Forelimb muscle (tissue), 1 donor: ENCODE data around the gene PSMB9. TPM values are rescaled to one million over a fixed set of nuclear protein-coding genes. Genes with fewer than 3 reads are reported as not detected.
A peak's percentile ranks its signal among the peaks of the same experiment; 100 is the strongest.
"Not testable (repeated sequence)": the region's sequence is repeated elsewhere in the genome, so short reads cannot be mapped to it uniquely, and the experiment has no call there.

Experiments used
- DNase-seq: peaks from one replicate; pipeline ENCODE4 v3.0.0-alpha.2; 2013; ENCODE audit warnings: low read depth
- polyA plus RNA-seq: library from polyadenylated mRNA; unstranded; fragments of 120-200 nt; gene quantifications from one replicate; pipeline ENCODE4 v1.2.1, GENCODE V29; 2013; ENCODE audit not compliant: insufficient read length

PSMB9 gene
- polyA plus RNA-seq, 1 donor: 4.1 TPM

DNA sequence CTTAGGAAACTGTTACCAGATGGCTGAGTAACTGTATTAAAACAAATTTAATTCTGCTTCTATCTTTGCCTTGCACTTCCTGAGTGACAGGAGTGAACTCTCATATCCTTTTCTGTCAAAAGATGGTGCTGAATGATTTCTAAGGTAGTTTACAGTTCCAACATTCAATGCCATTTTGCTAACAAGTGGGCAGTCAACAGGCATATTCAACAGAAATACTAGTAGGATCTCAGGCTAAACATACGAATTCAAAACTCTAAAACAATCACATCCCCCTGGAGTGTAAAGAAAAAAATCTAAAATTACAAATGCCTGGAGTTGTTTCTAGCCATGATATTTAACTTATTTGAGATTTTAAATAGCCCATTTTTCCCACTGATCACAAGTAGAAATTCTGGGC lies 6.7 kb downstream of the PSMB9 start:
- no peak for DNase-seq

DNA sequence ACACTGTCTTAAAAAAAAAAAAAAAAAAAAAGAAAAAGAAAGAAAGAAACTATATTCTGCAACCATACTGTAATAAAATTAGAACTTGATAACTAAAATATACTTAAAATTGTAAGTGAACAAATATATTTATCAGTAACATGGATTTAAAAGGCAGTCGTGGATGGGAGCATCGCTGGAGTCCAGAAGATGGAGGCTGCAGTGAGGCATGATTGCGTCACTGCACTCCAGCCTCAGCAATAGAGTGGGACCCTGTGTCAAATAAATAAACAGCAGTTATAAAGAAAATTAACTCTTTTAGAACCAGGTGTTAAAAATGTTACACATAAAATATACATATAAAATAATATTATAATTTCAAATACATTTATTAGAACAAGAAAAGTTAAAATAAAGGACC lies 8.7 kb downstream of the PSMB9 start:
- no peak for DNase-seq

GRCh38 chr6:32865724-32866443 lies 11.9 kb downstream of the PSMB9 start:
- DNase-seq: no peak

DNA sequence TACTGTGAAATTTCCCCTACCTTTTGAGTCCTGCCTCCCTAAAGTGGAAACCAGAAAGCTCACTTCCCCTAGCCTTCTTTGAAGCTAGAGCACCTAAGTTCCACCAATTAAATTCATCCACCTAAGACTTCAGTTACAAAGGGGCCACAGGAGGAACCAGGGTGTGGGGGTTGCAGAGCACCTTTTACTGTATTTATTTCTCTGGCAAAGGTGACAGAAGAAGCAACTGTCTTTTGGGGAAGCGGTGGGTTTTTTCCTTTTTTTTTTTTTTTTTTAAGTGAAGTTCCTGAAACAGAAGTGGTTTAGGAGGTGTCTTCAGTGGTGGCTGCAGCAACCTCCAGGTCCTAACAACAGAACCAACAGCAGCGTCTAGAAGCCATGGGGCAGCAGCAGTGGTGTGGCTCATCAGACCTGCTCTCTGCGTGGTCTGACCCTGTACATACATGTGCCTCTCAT lies 13.1 kb downstream of the PSMB9 start:
- DNase-seq: no peak

GRCh38 chr6:32867554-32868256 lies 13.7 kb downstream of the PSMB9 start:
- no peak for DNase-seq

DNA sequence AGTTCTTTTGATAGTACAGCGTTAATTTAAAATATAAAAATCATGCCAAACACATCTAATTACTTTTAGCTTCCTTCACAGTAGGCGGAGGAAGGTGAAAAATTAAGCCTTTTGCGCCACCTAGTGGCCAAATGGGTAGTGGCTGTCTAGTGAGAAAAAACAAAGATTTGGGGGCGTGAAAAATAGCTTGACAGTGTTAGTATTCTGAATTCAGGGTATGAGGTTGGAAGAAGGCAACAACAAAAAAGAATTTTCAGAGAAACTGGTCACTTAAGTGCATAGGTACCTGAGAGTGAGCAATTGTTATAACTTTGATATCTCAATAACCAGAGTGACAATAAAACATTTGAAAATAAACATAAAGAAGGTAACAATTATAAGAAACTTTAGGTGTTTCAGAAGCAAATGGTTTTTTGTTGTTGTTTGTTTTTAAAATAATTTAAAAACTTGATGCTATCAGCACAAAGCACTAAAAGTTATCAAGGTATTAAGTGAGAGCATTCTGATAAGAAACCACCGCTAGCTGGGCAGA lies 14.3 kb downstream of the PSMB9 start:
- peak; percentile 61 for DNase-seq

DNA sequence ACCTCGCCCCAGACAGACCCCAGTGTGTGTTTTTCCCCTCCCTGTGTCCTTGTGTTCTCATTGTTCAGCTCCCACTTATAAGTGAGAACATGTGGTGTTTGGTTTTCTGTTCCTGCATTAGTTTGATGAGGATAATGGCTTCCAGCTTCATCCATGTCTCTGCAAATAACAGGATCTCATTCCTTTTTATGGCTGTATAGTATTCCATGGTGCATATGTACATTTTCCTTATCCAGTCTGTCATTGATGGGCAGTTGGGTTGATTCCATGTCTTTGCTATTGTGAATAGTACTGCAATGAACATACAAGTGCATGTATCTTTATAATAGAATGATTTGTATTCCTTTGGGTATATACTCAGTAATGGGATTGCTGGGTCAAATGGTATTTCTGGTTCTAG lies 20.0 kb downstream of the PSMB9 start:
- not testable (repeated sequence) for DNase-seq

DNA sequence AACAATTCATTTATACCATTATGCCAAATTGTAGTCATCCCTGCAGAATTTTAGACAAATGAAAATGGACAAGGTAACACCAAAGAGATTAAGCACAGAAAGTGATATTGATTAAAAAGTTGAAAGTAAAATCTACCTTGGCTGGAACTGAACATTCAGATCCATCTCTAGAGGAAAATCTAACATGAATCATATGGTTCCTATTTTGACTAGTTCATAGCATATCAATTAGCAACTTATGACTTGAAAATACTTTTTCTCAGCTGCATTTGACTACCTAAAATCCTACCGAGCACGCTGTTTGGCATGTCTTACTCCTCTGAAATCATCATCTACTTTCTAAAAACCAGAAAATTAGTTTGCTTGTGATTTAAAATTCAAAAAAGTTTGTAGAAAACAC lies 22.6 kb downstream of the PSMB9 start:
- no peak for DNase-seq

GRCh38 chr6:32879691-32880090 lies 25.7 kb downstream of the PSMB9 start:
- DNase-seq: no peak

DNA sequence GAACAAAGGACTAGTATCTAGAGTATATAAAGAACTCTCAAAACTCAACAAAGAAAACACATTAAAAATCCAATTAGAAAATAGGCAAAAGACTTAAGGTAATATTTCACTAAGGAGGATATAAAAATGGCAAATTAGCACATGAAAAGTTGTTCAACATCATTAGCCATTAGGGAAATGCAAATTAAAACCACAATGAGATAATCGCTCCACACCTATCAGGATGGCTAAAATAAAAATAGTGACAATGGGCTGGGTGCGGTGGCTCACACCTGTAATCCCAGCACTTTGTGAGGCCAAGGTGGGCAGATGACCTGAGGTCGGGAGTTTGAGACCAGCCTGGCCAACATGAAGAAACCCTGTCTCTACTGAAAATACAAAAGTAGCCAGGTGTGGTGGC lies 27.0 kb downstream of the PSMB9 start:
- not testable (repeated sequence) for DNase-seq

GRCh38 chr6:32882879-32883250 lies 28.9 kb downstream of the PSMB9 start:
- no peak for DNase-seq

DNA sequence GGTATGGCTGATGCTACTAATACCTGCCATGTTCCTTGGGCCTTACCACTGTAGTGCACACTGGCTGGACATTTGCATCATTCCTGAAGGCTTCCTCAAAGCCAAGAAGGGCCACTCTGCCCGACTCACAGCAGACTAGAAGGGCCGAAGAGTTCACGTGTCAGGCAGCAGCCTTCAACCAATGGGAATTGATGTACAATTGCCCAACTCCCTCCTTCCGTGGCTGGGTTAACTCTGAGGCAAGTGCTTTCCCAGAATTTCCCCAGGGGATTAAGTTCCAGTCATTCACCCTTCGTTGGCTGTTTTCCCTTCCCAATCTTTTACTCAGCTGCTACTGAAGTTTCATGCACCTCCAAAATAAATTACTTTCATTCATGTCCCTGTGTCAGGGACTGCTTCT lies 29.8 kb downstream of the PSMB9 start:
- DNase-seq: no peak

GRCh38 chr6:32885698-32886286 lies 31.8 kb downstream of the PSMB9 start:
- DNase-seq: peak; percentile 54

- no peak for DNase-seq
Observed at GRCh38 chr6:32886681-32887383, 32.8 kb downstream of the PSMB9 start.

DNA sequence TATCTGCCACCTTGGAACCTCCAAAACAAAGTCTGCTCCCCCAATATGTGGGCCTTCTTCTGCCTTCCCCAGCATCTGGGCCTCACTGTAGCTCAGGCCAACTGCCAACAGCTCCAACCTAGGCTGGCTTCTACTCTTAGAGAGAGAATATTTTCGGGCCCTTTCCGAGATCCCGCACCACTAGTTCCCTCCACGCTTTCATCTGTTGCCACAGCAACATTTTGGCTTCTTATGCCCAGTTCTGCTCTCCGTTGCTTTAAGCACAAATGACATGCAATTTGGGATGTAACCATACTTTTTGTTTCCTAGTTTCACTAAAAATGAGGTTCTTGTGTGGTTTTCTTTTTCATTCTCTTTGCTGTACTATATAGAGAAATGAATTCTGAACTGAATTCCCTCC lies 33.6 kb downstream of the PSMB9 start:
- DNase-seq: no peak

GRCh38 chr6:32888576-32888975 lies 34.6 kb downstream of the PSMB9 start:
- DNase-seq: no peak

- no peak for DNase-seq
Observed at GRCh38 chr6:32889533-32889932, 35.5 kb downstream of the PSMB9 start.

DNA sequence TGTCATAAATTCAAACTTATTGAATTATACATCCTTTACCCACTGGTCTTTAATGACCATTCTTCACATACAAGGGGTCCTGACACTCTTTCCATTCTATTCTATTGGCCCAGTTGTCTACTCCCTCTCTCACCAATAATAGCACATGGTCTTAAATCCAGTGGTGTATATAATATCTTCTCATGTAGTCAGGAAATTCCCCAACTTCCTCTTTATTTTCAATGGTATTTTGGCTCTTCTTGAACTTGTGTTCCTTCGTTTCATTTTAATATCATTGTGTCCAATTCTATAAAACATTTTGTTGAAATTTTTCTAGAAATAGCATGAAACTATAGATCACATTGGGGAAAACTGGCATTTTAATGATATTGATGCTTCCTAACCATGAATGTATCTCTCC lies 36.8 kb downstream of the PSMB9 start:
- no peak for DNase-seq

DNA sequence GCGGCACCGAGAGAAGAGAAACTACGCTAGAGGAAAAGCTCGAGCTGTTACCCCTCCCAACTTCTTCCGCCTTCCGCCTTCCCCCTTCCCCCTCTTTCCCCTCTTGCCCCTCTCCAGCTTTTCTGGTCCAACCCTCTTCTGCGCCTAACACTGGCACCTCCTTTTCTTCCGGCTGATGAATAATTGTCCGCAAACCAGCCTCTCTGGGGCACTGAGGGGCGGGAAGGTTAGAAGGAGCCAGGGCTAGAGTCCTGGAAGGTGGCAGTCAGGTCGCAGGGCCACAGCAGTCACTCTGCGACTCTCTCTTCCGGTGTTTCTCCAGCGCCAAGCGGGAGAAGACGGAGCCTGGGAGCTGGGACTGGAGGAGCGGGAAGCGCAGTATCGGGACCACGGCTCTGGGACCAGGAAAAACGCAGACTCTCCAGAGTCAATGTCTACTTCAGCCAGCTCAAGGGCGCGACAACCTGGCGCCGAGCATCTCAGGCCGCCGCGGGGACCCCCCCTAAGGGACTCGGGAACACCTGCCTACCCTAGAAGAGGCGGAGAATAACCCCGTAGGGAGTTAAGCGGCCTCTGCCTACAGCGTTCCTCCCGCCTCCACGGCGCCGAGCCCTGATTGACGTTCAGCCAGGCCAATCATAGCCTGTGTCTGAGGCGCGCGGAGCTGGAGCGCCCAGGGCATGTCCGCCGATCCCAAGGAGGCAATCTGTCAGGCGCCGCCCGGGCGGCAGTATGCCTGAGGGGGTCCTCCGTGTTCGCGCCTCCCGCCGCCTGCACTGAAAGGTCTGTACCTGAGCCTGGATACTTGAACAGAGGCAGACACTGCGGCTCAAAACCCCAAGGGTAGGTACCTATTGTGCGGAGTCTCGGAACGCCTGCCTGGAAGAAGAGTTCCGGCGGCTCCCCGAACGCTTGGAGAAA lies 40.4 kb downstream of the PSMB9 start:
- DNase-seq: peak; percentile 84

- no peak for DNase-seq
Observed at GRCh38 chr6:32895006-32895345, 41.0 kb downstream of the PSMB9 start.

GRCh38 chr6:32903952-32904351 lies 50.0 kb downstream of the PSMB9 start:
- DNase-seq: no peak
